OCI-LY7 (cell line): ENCODE results near the gene NCAPH2. TPM values are rescaled to one million over a fixed set of nuclear protein-coding genes. Genes with fewer than 3 reads are reported as not detected.

Source experiments
- BruUV-seq: library from RNA; stranded (reverse); fragments of 400-500 nt; replicated peaks from 2 replicates; lab custom pipeline; 2021; lab: Mats Ljungman, UMichigan
- CTCF ChIA-PET: fragments of 300-600 bp; sonication (Branson Sonifier 250); formaldehyde crosslinking; loops from one replicate; lab custom pipeline; 2022; ENCODE audit warnings: antibody characterized with exemption; ENCODE audit not compliant: unreplicated experiment; lab: Charles Lee
- POLR2A ChIA-PET: fragments of 300-600 bp; sonication (Branson Sonifier 250); formaldehyde crosslinking; loops from one replicate; lab custom pipeline; 2022; ENCODE audit warnings: antibody characterized with exemption; lab: Charles Lee
- DNase-seq: peaks from one replicate; pipeline ENCODE4 v3.0.0-alpha.2; 2015; ENCODE audit warnings: low spot score
- H2AFZ ChIP-seq: fragments of 200-600 bp; sonication (generic), shearing (Covaris generic); 2 replicates; pipeline ENCODE4 v1.6.1; 2014; ENCODE audit warnings: mild to moderate bottlenecking, antibody characterized with exemption, low read length, moderate library complexity
- H3K27ac ChIP-seq: fragments of 200-600 bp; sonication (generic); 2 replicates; pipeline ENCODE4 v1.5.1; 2014; ENCODE audit warnings: mixed run types, low read depth, mild to moderate bottlenecking, moderate library complexity, low read length, inconsistent platforms; ENCODE audit not compliant: poor library complexity, severe bottlenecking
- H3K36me3 ChIP-seq: fragments of 200-600 bp; sonication (generic); 2 replicates; pipeline ENCODE4 v1.6.1; 2014; ENCODE audit warnings: mild to moderate bottlenecking, antibody characterized with exemption, low read length, moderate library complexity, mixed read lengths; ENCODE audit not compliant: insufficient read depth
- H3K4me1 ChIP-seq: fragments of 200-600 bp; sonication (generic); 2 replicates; pipeline ENCODE4 v1.5.1; 2014; ENCODE audit warnings: mild to moderate bottlenecking, low read length; ENCODE audit not compliant: insufficient read depth, poor library complexity, severe bottlenecking
- H3K4me2 ChIP-seq: fragments of 200-600 bp; sonication (generic); 2 replicates; pipeline ENCODE4 v1.6.1; 2014; ENCODE audit warnings: mild to moderate bottlenecking, low read length
- H3K4me3 ChIP-seq: fragments of 200-600 bp; sonication (generic); 2 replicates; pipeline ENCODE4 v1.5.1; 2014; ENCODE audit warnings: mild to moderate bottlenecking, low read depth, low read length; ENCODE audit not compliant: poor library complexity, severe bottlenecking
- H3K79me2 ChIP-seq: fragments of 200-600 bp; sonication (generic); 2 replicates; pipeline ENCODE4 v1.6.1; 2016; ENCODE audit warnings: low read depth, mild to moderate bottlenecking, low read length, moderate library complexity, mixed read lengths; ENCODE audit not compliant: insufficient read depth
- H3K9me2 ChIP-seq: fragments of 200-600 bp; sonication (generic); 2 replicates; pipeline ENCODE4 v1.6.1; 2016; ENCODE audit warnings: mild to moderate bottlenecking, low read length, mixed read lengths; ENCODE audit not compliant: insufficient read depth
- H3K9me3 ChIP-seq: fragments of 200-600 bp; sonication (generic); 2 replicates; pipeline ENCODE4 v1.6.1; 2014; ENCODE audit warnings: mild to moderate bottlenecking, mixed run types, low read length, mixed read lengths
- H4K20me1 ChIP-seq: fragments of 200-600 bp; sonication (generic); 2 replicates; pipeline ENCODE4 v1.6.1; 2014; ENCODE audit warnings: mild to moderate bottlenecking, antibody characterized with exemption, low read length, moderate library complexity, mixed read lengths; ENCODE audit not compliant: insufficient read depth
- CTCF ChIP-seq: fragments of 200-600 bp; sonication (generic); conservative IDR thresholded peaks from 2 replicates; pipeline ENCODE4 v1.5.1; 2014; ENCODE audit warnings: mild to moderate bottlenecking, antibody characterized with exemption, low read length, moderate library complexity, mixed read lengths
- EZH2phosphoT487 ChIP-seq: fragments of 200-600 bp; sonication (generic); IDR thresholded peaks from 2 replicates; pipeline ENCODE4 v1.6.1; 2018; ENCODE audit warnings: low read depth, borderline replicate concordance, mild to moderate bottlenecking, mixed run types, antibody characterized with exemption, low read length, moderate library complexity, mixed read lengths
- intact Hi-C: fragments of 100-400 bp; cut with micrococcal nuclease; formaldehyde crosslinking; loops from one replicate; pipeline ENCODE4 v1.10.0; 2022; ENCODE audit not compliant: unreplicated experiment
- total RNA-seq, 2 experiments: library from RNA; depleted of rRNA in 1 of 2; stranded (reverse); fragments of >200 nt in 1 of 2; shearing (Covaris generic) in 1 of 2; gene quantifications; 2 replicates each; pipeline ENCODE4 v1.2.3, GENCODE V29; 2014 to 2022

NCAPH2 gene
- total RNA-seq, 2 experiments from 2014 or later: 126 to 129 TPM

GRCh38 chr22:50527921-50528681 lies 20.1 kb downstream of the NCAPH2 start:
- H3K36me3 ChIP-seq: peaks cover 20% of the 10 kb centered on the region
- H4K20me1 ChIP-seq: no peaks in the 10 kb centered on the region
- no peaks in the 10 kb centered on the region for H3K9me2 ChIP-seq
- H3K4me2 ChIP-seq: no peak overlapping the region
- DNase-seq: peak; percentile 20
- H3K27ac ChIP-seq: no peak overlapping the region
- peaks cover 4% of the 10 kb centered on the region; the same call in 1 of the 2 replicates for H3K79me2 ChIP-seq
- peaks cover 49% of the 10 kb centered on the region for H3K4me1 ChIP-seq
- intact Hi-C loops: loop anchor here (2.0 to 5.0 kb wide), 3 partner anchors 35 to 286 kb away; partner anchors contain the start of gene SYCE3
- H2AFZ ChIP-seq: no peak overlapping the region
- H3K4me3 ChIP-seq: no peak overlapping the region
- TF ChIP-seq CTCF: no peak
- no peak for TF ChIP-seq EZH2phosphoT487
- POLR2A ChIA-PET: no interaction called here
- no TSS peak for BruUV-seq
- CTCF ChIA-PET: interaction anchor here (0.6 kb wide), 1 partner anchor 19 kb away, joined by 5 read pairs; no protein-coding TSS in a partner anchor
- H3K9me3 ChIP-seq: no peaks in the 10 kb centered on the region

- H3K9me2 ChIP-seq: no peaks in the 10 kb centered on the region
- H4K20me1 ChIP-seq: no peaks in the 10 kb centered on the region
- no peak for TF ChIP-seq CTCF
- no peak for TF ChIP-seq EZH2phosphoT487
- H3K36me3 ChIP-seq: peaks cover 12% of the 10 kb centered on the region
- peak; percentile 23 for DNase-seq
- no peak overlapping the region for H2AFZ ChIP-seq
- BruUV-seq: no TSS peak
- peaks cover 56% of the 10 kb centered on the region for H3K4me1 ChIP-seq
- H3K9me3 ChIP-seq: no peaks in the 10 kb centered on the region
- intact Hi-C loops: loop anchor here (5.0 kb wide), 1 partner anchor 287 kb away; no protein-coding TSS in a partner anchor
- H3K4me3 ChIP-seq: no peak overlapping the region
- H3K79me2 ChIP-seq: peaks cover 4% of the 10 kb centered on the region; the same call in 1 of the 2 replicates
- H3K27ac ChIP-seq: no peak overlapping the region
- ChIA-PET POLR2A (no interaction called here), CTCF (interaction anchor here (0.6 to 1.1 kb wide), 2 partner anchors 11 to 20 kb away, joined by 3 to 5 read pairs; no protein-coding TSS in a partner anchor)
- no peak overlapping the region; the same call in 1 of the 2 replicates for H3K4me2 ChIP-seq
These were observed 20.8 kb downstream of the NCAPH2 start for GRCh38 chr22:50528682-50529415.
